NCI-H1092 treated with DMSO at 0.1 percent for 48 hours (cell line): Measurements from ENCODE around the gene ZNF516.

ENCODE experiments used
- DNase-seq: peaks from one replicate; lab custom pipeline; 2025; lab: John Stamatoyannopoulos, UW

ZNF516 gene

GRCh38 chr18:76380127-76380729, 114.8 kb downstream of the ZNF516 start:
- no peak for DNase-seq

- DNase-seq, result no peak
These were observed 115.6 kb downstream of the ZNF516 start for GRCh38 chr18:76379226-76380126.

DNA sequence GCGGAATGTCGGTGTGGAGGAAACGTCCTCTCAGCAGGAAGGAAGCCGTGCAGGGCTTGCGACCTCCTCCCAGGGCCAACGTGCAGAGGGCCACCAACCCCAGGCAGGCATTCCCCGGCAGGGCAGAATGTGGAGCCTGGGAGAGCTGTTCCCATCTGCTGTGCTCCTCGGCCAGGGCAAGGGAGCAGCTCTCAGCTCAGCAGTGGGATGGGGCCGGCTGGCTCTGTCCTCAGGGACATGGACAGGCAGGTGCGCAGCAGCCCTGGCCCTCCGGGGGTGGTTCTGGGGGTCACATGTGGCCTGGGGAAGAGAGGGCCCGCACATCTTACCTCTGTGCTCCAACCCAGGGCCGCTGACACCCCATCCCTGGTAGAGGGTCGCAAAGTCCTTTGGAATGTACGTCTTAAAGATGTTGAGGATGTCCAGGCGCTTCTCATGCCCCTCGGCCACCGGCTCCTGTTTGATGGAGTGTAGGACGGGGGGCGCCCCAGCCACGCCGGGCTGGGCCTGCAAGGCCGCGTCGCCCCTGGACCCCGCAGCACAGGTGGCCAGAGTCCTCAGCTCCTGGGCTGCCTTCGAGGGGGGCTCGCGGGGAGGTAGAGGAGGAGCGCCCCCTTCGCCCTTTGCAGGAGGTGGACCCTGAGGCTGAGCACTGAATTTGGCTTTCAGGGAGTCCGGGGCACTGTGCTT, 116.4 kb downstream of the ZNF516 start:
- no peak for DNase-seq

DNA sequence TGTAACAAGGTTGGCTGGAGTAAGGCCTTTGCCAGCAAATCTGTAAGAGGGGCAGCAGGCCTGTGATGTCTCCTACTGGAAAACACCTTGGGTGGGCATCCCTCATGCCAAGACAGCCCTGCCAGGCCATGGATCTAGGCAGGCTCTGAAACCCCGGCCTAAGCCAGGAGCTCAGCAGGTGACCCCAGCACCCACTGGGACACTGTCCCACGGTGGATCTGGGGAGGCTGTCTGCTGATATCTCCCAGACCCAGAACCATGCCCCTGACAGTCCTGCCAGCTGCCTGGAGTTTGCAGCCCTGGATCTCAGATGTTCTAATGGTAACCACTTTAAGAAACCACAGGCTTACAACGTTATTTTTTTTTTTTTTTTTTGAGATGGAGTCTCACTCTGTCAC, 117.7 kb downstream of the ZNF516 start:
- no peak for DNase-seq

- no peak for DNase-seq
These were observed 118.2 kb downstream of the ZNF516 start for GRCh38 chr18:76376668-76377358.

GRCh38 chr18:76376225-76376624, 118.8 kb downstream of the ZNF516 start:
- no peak for DNase-seq

GRCh38 chr18:76374330-76375281, 120.4 kb downstream of the ZNF516 start:
- no peak for DNase-seq

DNA sequence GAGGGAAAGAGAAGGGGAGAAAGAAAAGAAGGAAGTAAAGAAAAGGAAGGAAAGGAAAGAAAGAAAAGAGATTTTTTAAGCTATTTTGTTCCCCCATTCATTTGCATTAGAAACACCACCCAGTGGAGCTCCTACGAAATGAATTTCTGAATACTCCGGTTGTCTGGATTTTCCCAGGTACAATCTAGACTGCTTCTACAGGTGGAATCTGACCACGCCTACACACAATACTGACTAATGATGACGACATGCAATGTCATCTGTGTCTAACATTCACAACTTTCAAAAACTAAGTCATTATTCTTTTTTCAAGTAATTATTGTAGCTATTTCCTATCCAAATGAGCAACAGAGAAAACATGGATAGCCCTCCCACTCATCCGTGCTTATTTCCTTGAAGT, 121.7 kb downstream of the ZNF516 start:
- DNase-seq, result no peak

DNA sequence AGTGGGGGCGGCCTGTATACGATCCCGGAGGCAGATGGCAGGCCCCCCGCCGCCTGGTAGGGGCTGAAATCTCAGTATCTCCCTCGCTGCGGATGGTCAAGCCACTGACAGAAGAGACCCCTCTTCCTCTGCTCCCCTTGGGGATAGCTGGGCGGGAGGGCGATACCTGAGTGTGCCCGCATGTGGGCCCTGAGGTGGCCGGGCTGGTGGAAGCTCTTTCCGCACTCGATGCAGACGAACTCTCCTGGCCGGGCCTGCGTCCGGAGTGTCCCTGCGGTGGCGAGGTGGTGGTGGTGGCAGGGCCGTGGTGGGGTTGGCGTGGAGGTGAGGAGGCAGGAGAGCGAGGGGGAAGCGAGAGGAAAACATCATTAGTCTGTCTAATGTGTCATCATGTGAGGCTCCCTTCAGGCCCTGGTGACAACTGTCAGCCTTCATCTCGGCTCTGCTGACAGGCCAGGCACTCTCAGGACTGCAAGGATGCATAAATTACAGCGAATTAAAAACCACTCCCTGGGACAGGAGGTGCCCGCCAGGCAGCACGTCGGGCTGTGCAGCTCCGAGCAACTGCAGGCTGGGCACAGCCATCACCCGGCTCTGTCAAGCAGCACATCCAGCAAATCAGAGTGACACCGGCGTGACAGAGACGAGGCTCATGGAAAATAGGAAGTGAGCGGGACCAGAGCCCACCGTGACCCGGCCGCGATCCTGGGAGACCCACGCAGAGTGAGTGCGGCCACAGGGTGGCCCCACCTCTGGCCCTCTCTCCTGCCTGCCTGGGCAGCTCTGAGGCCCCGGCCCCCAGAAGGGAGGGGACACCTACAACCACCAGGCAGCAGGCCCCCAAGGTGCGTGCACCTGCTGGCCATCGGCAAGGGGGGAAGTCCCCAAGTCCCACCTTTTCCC, 123.5 kb downstream of the ZNF516 start:
- no peak for DNase-seq

DNA sequence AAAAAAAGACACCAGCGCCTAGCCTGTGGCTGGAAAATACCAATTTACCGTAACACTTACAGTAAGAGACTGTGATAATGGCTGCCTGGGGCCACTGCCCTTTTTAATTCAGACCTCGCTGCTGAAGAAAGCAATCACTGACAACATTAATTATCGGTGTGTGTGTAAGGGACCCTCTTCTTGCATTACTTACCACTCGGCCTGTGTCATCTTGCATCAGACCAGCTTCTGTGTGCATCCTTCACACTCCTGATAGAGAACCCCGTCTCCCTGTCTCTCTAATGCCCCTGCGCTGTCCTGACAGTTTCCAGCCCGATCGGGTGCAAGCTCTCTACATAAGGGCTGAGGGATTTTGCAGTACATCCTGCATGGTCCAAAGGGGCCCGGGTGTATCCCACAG, 124.4 kb downstream of the ZNF516 start:
- no peak for DNase-seq

- no peak for DNase-seq
These were observed 124.8 kb downstream of the ZNF516 start for GRCh38 chr18:76370201-76370600.

DNA sequence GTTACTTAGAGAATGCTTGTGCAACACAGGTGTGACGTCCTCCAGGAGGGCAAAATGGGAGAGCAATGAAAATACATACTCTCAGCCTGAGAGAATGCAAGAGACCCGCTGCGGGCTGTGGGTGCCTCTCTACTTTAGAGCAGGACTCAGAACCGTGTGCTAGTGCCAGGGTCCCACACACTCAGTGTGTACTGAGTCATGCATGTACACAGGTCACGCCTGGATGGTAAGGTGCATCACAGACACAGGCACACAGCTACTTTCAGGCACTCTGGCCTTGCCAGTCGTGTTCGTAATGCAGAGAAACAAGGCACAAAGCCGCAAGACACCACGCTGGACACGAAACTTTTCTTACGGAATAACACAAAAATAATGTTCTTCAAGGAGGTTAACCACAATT, 125.3 kb downstream of the ZNF516 start:
- DNase-seq, result no peak

- DNase-seq, result no peak
These were observed 126.1 kb downstream of the ZNF516 start for GRCh38 chr18:76368976-76369375.

DNA sequence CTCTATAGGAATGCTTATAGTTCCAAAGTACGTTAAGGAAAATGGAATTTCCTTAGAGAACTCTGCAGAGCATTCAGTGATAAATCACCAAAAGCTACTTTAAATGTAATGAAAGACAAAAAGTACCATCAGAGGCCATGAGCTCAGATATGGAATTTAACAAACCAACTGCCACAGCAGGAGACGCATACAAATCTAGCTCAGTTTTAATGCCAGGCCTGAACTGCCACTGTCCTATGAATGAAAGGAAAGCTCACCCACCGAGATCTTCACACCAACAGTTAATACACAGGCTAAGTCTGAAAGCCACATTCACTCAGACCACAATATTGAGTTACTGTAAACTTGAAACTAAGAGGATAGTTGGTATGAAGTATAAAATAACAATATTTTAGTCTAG, 126.8 kb downstream of the ZNF516 start:
- no peak for DNase-seq

- DNase-seq, result no peak
These were observed 127.6 kb downstream of the ZNF516 start for GRCh38 chr18:76367168-76368125.

- DNase-seq, result no peak
These were observed 129.5 kb downstream of the ZNF516 start for GRCh38 chr18:76365561-76365960.

- DNase-seq, result no peak
These were observed 130.5 kb downstream of the ZNF516 start for GRCh38 chr18:76364282-76365259.
